Smooth muscle cell (in vitro differentiated cells): ENCODE data around the gene LAMC1. TPM values are rescaled to one million over a fixed set of nuclear protein-coding genes. Genes with fewer than 3 reads are reported as not detected.

Source experiments
- DNase-seq: peaks from one replicate; lab custom pipeline; 2025; ENCODE audit not compliant: unreplicated experiment; lab: John Stamatoyannopoulos, UW
- H2AFZ ChIP-seq: fragments of 200-600 bp; sonication (generic); 2 replicates; pipeline ENCODE4 v1.6.0; 2016; ENCODE audit warnings: antibody characterized with exemption, low read depth, mild to moderate bottlenecking
- H3F3A ChIP-seq: fragments of 200-600 bp; sonication (generic); 2 replicates; pipeline ENCODE4 v1.6.0; 2017; ENCODE audit warnings: antibody characterized with exemption, low read depth
- H3K27ac ChIP-seq: fragments of 200-600 bp; sonication (generic); 2 replicates; pipeline ENCODE4 v1.5.1; 2016; ENCODE audit warnings: low read depth, mild to moderate bottlenecking
- H3K27me3 ChIP-seq: fragments of 200-600 bp; sonication (generic); 2 replicates; pipeline ENCODE4 v1.6.1; 2016; ENCODE audit warnings: low read depth, mild to moderate bottlenecking
- H3K36me3 ChIP-seq: fragments of 200-600 bp; sonication (generic); 2 replicates; pipeline ENCODE4 v1.5.1; 2016; ENCODE audit warnings: low read depth
- H3K4me1 ChIP-seq: fragments of 200-600 bp; sonication (generic); 2 replicates; pipeline ENCODE4 v1.5.1; 2016; ENCODE audit warnings: low read depth
- H3K4me2 ChIP-seq: fragments of 200-600 bp; sonication (generic); 2 replicates; pipeline ENCODE4 v1.6.0; 2016; ENCODE audit warnings: mild to moderate bottlenecking
- H3K4me3 ChIP-seq: fragments of 200-600 bp; sonication (generic); 2 replicates; pipeline ENCODE4 v1.5.1; 2016; ENCODE audit warnings: mild to moderate bottlenecking
- H3K79me2 ChIP-seq: fragments of 200-600 bp; sonication (generic); 2 replicates; pipeline ENCODE4 v1.6.0; 2016; ENCODE audit warnings: low read depth, mild to moderate bottlenecking
- H3K9ac ChIP-seq: fragments of 200-600 bp; sonication (generic); 2 replicates; pipeline ENCODE4 v1.6.0; 2016; ENCODE audit warnings: low read depth
- H3K9me3 ChIP-seq: fragments of 200-600 bp; sonication (generic); replicated peaks from 2 replicates; pipeline ENCODE4 v1.5.1; 2016; ENCODE audit warnings: low read depth
- H4K20me1 ChIP-seq: fragments of 200-600 bp; sonication (generic); 2 replicates; pipeline ENCODE4 v1.6.0; 2016; ENCODE audit warnings: low read depth
- CTCF ChIP-seq: fragments of 200-600 bp; sonication (generic); IDR thresholded peaks from 2 replicates; pipeline ENCODE4 v1.5.1; 2017; ENCODE audit warnings: borderline replicate concordance, mild to moderate bottlenecking, antibody characterized with exemption; ENCODE audit not compliant: insufficient read depth, poor library complexity, severe bottlenecking
- WGBS: methylation state at CpG from one replicate; pipeline ENCODE4 v1.1.7; 2016; ENCODE audit warnings: low lambda C conversion rate; 5-methylcytosine and 5-hydroxymethylcytosine counted together
- polyA plus RNA-seq: library from polyadenylated mRNA; unstranded; fragments of >200 nt; fragmentation: Nextera tagmentation; extraction: Ambion mirVana; gene quantifications from 2 replicates; pipeline ENCODE4 v1.2.1, GENCODE V29; 2016
- total RNA-seq: library from RNA; depleted of rRNA; stranded (reverse); fragments of >200 nt; gene quantifications from 2 replicates; pipeline ENCODE4 v1.2.3, GENCODE V29; 2014

LAMC1 gene
- total and polyA plus RNA-seq, 2 experiments from 2014 or later, result 64.9 to 137 TPM

GRCh38 chr1:183116416-183116815 is 93.2 kb downstream of the LAMC1 start:
- WGBS, result 97% methylated on average over 4 of the region's 4 CpGs
- Histone ChIP-seq H3K27ac (no peak overlapping the region), H3K4me1 (no peaks in the 10 kb centered on the region), H3K27me3 (no peaks in the 10 kb centered on the region), H4K20me1 (no peaks in the 10 kb centered on the region), H2AFZ (no peak overlapping the region), H3K79me2 (peaks cover 6% of the 10 kb centered on the region), H3K9me3 (no peaks in the 10 kb centered on the region), H3K9ac (no peak overlapping the region), H3F3A (no peaks in the 10 kb centered on the region), H3K4me3 (no peak overlapping the region), H3K4me2 (no peak overlapping the region), H3K36me3 (peaks cover 21% of the 10 kb centered on the region)
- DNase-seq, result no peak
- no peak for TF ChIP-seq CTCF

DNA sequence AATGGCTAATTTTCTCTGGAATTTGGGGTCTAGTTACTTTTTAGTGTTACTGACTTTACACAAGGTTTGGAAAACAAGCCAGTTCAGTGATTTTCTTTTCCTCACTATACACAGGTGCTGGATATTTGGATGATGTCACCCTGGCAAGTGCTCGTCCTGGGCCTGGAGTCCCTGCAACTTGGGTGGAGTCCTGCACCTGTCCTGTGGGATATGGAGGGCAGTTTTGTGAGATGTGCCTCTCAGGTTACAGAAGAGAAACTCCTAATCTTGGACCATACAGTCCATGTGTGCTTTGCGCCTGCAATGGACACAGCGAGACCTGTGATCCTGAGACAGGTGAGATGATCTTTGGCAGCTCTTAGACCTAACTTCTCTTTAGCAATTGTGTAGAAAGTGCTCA is 98.4 kb downstream of the LAMC1 start:
- no peak for DNase-seq
- no peak for TF ChIP-seq CTCF
- H4K20me1 ChIP-seq, result no peaks in the 10 kb centered on the region
- no peaks in the 10 kb centered on the region for H3F3A ChIP-seq
- H3K4me1 ChIP-seq, result no peaks in the 10 kb centered on the region
- no peak overlapping the region for H3K9ac ChIP-seq
- H3K9me3 ChIP-seq, result no peaks in the 10 kb centered on the region
- no peak overlapping the region for H3K4me3 ChIP-seq
- no peak overlapping the region for H3K4me2 ChIP-seq
- no peak overlapping the region for H3K27ac ChIP-seq
- H3K36me3 ChIP-seq, result peaks cover 25% of the 10 kb centered on the region
- no peak overlapping the region for H2AFZ ChIP-seq
- no peaks in the 10 kb centered on the region for H3K27me3 ChIP-seq
- 97% methylated on average over 3 of the region's 3 CpGs for WGBS
- H3K79me2 ChIP-seq, result no peaks in the 10 kb centered on the region

DNA sequence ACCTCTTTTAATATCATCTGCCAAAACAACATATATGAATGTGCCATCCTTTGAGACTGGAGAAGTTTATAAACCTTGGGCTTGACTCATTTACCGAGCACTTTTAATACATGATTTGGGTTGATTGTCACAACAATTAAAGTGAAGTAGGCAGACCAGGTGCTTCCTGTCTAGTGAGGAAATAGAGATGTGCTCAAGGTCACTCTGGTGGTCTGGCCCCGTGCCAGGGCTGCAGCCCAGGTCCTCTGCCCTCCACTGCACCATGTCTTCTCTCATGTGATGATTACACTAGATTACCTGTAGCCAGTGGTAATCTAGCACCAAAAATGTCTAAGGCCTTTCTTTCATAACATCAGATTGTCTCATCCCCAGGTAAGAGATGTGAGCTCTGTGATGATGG is 101.0 kb downstream of the LAMC1 start:
- no peak overlapping the region for H3K27ac ChIP-seq
- H4K20me1 ChIP-seq, result no peaks in the 10 kb centered on the region
- 98% methylated on average over 2 of the region's 2 CpGs for WGBS
- no peaks in the 10 kb centered on the region for H3K27me3 ChIP-seq
- no peak overlapping the region for H3K9ac ChIP-seq
- H3K79me2 ChIP-seq, result no peaks in the 10 kb centered on the region
- DNase-seq, result no peak
- no peaks in the 10 kb centered on the region for H3K4me1 ChIP-seq
- TF ChIP-seq CTCF, result no peak
- no peak overlapping the region for H3K4me2 ChIP-seq
- H3F3A ChIP-seq, result no peaks in the 10 kb centered on the region
- H3K9me3 ChIP-seq, result no peaks in the 10 kb centered on the region
- H3K4me3 ChIP-seq, result no peak overlapping the region
- H2AFZ ChIP-seq, result no peak overlapping the region
- H3K36me3 ChIP-seq, result peaks cover 29% of the 10 kb centered on the region

- no peaks in the 10 kb centered on the region for H3K79me2 ChIP-seq
Measured at GRCh38 chr1:183125279-183125999, 102.2 kb downstream of the LAMC1 start.

More at GRCh38 chr1:183125279-183125999, 102.2 kb downstream of the LAMC1 start:
- Histone ChIP-seq H3K36me3 (peaks cover 31% of the 10 kb centered on the region), H3K4me1 (no peaks in the 10 kb centered on the region), H3F3A (no peaks in the 10 kb centered on the region), H3K9me3 (no peaks in the 10 kb centered on the region), H3K4me2 (no peak overlapping the region), H3K4me3 (no peak overlapping the region), H3K9ac (no peak overlapping the region), H2AFZ (no peak overlapping the region), H4K20me1 (no peaks in the 10 kb centered on the region), H3K27me3 (no peaks in the 10 kb centered on the region), H3K27ac (peak overlapping the region; percentile 1)
- WGBS, result 97% methylated on average over 5 of the region's 5 CpGs
- DNase-seq, result no peak
- no peak for TF ChIP-seq CTCF
